Renal cortical epithelial cell (primary cell): ENCODE data around the gene TMEM72. TPM values are rescaled to one million over a fixed set of nuclear protein-coding genes. Genes with fewer than 3 reads are reported as not detected.
A peak's percentile ranks its signal among the peaks of the same experiment; 100 is the strongest.
"Not testable (repeated sequence)": the region's sequence is repeated elsewhere in the genome, so short reads cannot be mapped to it uniquely, and the experiment has no call there.

Source experiments
- DNase-seq: peaks from one replicate; pipeline ENCODE4 v3.0.0-alpha.2; 2011; ENCODE audit warnings: low read depth
- total RNA-seq: library from RNA; depleted of rRNA; stranded (reverse); fragments of >200 nt; gene quantifications from 2 replicates; pipeline ENCODE4 v1.2.3, GENCODE V29; 2014

The TMEM72 gene
- 0.15 TPM in 1 of 2 replicates, not detected in the other for total RNA-seq

DNA sequence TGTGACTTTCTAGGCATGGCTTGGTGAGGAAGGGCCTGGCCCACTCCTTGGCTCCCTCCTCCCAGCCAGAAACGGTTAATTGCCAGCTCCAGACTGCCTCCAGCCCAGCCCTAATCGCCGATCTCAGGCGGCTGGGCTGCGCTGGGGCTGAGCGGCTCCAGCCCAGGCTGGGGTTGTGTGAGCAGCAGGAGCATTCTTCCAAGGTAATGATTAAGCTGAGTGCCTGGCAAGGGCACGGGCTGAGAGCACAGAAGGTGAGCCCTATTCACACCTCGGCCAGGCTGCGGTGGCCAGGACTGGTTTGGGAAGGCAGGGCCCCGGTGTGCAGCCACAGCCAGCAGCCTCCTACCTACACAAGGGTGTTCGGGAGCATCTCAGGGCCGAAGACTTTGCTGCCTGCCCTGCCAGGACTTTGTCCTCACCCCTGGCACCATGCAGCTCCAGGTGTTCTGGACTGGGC lies at the start of gene TMEM72:
Gene TMEM72, plus strand, starts transcription at position 257 of the 460 bp plus-strand sequence. Its CDS starts 176 bp downstream, at position 433.
- DNase-seq = peak; percentile 91

DNA sequence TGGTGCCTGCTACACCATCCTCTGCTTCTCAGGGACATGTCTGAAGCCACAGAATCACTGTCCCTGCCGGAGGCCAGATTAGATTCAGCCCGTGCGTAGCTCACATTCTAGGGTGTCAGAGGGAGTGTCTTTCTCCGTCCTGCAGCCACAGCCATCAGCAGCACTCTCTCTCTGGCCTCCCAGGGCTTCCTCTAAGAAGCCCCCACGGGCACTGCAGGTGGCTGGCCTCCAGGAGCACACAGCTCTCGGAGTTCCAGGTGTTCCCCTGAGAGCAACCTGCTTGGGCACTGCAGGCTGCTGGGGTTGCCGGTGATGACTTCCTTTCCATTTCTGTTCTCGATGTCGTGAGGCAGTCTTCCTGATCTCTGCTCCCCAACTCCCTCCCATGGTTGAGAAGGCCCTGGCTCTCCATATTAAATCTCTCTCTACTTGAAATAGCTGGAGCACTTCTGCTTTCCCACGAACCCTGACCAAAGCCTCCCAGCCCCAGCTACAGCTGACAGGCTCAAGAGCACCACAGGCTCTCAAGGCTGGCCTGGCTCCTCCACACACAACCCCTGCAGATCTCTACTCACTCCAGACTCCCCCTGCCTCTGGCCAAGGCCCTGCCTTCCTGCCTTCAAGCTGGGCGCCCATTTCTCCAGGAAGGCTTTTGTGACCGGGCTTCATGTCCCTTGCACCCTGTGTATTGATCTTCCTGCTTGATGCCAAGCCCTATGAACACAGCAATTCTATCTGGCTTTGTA lies 49.0 kb upstream of the TMEM72 start:
- no peak for DNase-seq

DNA sequence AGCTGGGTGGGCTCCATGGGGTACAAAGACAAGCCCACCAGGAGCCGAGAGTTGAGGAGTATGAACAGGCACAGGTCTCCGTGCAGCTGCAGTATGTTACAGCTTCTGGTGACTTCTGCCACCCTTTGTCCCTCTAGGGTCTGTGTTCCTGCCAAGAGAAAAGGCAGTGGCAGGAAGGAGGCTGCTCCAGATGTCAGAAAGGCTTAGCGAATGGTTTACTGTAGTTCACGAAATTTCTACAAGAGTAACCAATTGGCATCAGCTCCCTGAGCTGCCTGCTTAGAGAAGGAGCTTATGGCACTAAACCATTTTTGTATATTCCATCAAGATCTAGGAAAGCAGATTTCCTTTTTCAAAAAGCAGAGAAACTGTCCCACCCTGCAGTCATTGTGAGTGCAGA lies 48.2 kb upstream of the TMEM72 start:
- no peak for DNase-seq

DNA sequence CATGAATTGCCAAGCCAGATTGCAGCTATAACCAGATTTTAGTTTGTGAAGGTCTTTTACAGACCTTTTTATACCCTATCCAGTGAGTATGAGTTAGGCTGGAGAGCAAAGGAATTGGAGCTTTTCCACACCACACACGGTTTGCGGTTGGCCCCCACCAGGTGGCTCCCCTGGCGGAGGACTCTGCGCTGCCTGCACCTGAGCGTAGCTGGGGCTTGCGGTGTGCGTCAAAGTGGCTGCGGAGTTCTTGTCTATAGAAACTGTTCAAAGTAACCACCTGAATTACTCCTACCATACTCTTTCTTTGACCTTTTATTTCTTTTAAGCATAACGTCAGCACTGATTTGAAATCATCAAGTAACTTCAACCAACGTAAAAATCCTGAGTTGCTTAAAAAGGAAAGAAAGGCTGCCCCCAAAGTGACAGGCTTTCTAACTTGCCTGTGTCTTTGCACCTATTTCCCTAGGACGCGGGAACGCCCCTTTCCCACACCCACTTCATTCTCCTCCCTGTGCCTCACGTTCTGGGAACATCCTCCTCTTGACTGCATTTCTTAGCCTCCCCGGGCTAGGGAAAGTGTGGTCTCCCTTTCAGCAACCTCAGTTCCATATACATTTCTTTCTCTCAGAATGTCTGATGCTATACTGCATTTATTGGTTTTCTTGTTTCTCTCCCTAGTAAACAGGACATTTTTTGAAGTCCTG lies 47.6 kb upstream of the TMEM72 start:
- DNase-seq = no peak

DNA sequence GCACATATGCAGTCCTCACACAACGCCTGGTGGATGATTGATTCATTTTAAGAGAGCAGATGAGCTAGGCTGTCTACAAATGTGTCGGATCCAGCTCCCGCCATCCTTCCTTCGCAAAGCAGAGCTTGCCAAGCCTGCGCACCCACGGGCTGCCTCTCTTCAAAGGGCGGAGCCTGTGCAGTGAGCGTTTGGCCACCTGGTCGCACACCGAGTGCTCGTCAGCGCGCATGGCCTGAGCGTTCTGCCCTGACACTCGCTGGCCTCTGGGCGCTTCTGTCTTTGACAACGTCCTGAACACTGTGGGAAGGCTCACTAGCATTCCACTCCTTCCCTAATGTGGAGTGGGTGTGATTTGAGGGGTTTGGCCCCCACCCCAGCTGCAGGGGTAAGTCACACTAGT lies 47.1 kb upstream of the TMEM72 start:
- DNase-seq = no peak

DNA sequence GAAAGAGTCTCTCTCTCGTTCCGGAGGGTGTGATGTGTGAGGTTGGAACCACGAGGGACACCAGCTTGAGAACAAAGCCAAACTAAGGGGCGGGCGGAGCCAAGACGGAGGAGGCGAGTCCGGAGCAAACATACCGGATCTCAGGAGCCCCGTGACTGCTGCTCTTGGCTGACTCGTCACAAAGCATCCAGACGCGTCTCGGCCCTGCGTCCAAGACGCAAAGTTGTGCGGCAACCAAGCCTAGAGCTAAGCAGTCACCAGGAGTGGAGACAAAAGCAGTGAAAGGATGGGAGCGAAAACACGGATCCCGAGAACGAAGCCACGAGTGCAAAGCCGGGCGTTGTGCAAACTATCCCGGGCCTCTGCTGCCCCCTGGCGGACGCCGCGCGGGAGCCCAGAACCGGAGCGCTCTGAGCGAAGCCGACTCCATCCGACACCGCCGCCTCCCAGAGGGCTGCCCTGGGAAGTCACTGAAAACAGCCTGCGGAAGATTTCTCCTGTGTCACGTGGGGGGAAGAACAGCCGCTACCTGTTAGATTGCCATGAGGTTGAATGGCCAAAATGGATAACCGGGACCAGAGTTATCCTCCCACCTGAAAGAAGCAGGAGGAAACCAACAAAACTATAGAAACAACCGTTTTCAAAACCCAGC lies 46.4 kb upstream of the TMEM72 start:
- peak; percentile 44 for DNase-seq

DNA sequence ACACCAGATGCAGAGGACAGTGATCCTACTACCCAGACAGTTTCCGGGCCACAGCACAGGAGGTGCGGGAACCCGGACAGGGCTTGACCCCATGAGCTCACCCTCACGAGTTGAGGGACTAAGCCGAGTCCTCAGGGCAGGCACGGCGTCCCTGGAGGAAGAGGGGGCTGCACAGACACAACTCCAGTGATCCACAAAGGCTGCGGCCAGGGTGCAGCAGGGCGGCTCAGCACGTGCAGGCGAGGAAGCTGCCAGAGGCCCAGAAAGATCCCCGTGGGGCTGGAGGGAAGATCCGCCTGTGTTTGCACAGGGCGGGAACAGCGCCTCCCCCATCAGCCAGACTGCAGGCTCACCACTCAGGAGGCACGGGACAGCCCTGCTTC lies 45.9 kb upstream of the TMEM72 start:
- no peak for DNase-seq

DNA sequence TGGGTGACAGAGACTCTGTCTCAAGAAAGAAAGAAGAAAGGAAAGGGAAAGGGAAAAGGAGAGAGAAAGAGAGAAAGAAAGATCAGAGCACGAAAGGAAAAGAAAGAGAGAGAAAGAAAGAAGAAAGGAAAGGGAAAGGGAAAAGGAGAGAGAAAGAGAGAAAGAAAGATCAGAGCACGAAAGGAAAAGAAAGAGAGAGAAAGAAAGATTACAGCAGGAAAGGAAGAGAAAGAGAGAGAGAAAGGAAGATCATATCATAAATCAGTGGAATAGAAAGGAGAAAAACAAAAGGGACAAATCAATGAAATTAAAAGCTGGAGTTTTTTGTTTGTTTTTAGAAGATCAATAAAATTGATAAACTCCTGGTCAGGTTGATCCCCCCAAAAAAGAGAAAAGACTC lies 44.8 kb upstream of the TMEM72 start:
- DNase-seq = not testable (repeated sequence)

DNA sequence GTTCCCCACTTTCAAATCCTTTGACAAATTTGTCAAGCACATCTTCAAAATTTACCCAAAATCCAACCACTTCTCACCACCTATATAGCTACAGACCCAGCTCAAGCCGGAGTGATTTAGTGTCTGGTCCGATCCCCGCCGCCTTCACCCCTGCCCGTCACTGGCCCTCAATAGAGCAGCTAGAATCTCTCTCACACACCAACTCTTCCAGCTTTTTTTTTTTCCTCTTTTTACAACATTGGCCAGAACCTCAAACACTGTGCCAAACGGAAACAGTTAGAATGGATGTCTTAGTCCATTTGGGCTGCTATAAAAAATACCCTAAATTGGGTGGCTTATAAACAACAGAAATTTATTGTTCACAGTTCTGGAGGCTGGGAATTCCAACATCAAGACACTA lies 41.1 kb upstream of the TMEM72 start:
- no peak for DNase-seq

DNA sequence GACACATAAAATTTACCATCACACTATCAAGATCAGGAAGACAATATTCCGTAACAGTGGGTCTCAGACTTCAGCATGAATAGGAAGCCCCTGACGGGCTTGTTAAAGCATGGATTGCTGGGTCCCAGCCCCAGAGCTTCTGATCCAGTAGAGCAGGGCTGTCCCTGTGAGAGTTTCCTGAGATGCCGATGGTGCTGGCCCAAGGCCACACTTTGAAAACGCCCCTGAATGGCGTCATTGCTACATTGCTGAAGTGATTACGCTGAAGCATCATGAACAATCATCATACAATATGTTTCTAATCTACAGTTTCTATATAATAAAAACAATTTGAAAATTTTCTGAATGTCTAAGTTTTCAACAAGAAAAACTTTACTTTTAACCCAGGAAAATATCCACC lies 38.0 kb upstream of the TMEM72 start:
- DNase-seq = no peak

DNA sequence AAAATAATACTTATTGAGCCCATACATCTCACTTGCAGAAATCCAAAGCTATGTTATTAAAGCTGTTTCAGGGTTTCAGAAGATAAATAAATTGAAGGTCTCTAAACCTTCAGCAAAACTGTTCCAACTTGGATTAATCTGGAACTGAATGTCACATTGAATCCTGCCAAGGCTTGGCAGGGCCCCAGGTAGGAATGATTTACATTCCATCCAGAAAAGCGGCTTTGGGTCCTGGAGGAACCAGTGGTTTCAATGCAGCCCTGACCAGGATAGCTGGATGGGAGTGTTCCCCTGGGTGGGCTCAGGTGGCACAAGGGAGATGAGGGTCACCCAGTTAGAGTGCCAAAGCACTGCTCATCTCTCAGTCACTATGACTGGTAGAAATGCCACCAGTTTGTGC lies 37.0 kb upstream of the TMEM72 start:
- DNase-seq = no peak

DNA sequence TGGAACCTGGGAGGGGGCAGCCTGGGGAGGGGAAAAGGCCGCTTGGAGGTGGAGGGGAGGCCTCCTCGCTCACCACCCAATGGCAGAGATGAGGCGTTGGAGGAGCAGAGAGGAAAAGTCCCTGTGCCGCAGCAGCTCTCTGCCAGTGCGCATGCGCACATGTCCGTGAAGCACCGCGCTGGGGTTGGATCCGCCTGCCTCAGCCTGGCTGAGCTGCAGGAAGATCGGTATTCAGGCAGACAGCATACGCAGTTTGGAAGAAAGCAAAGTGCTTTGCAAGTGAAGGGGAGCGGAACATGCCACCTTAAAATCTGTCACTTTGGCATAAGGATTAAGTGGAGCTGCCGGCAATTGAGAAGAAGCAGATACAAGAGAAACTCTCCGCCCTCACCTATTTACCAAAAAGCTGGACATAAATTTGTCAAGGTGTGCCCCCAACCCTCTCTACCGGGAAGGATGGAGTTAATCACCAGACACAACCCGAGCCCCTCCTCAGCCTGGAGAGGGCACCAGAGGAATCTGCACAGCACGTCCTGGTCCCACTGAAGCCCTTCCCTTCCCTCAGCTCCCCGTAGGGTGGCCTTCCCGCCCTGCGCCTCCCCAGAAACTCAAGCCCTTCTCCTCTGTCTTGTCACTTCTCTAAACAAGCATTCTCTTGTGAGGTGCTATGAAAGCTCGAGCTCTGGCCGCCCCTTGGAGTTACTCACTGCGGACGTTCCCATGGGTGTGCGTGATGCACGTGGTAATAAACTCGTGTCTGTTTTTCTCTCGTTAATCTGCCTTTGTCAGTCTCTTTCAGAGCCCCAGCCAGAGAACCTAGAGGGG lies 32.2 kb upstream of the TMEM72 start:
- DNase-seq = peak; percentile 72

DNA sequence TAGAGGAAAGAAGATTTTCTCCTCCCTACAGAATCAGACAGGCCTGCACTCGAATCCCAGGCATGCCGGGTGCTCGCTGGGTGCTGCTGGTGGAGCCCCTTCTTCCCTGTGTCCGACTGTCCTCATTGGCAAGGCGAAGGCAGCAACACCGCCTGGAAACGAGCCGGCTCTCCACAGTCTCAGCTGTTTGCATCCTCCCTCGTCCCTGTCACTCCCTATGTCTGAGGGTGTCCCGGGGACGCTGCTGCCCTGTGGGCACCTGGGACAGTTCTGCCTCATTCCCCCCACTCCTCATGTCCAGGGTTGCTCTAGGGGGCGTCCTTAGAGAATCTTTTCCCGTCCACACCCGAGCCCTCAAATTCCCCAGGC lies 31.6 kb upstream of the TMEM72 start:
- no peak for DNase-seq

DNA sequence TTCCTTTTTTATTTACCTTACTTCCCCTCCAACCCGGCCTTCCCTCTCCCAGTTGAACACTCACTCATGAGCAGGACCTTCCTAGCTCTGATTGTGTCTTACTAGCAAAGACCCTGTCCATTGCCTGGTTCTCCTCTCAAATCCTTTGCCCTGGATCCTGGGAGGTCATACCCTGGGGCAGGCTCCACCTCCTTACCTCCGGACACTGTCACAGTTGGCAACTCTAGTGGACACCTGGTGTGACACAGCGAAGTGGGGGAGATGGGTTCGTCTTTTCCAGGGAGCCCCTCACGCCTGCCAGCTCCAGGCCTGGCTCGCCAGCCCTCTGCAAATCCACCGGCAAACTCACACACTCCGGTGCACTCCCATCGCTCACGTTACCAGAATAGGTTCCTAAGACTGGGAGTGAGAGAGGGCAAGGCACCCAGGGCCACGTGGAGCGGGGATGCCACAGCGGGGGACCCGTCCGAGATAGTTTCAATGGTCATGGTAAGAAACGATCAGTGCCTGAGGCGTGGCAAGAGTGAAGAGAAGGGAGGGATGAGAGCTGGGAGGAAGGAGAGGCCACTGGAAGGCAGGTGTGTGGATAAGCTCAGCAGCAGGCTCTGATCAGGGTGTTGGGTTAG lies 30.9 kb upstream of the TMEM72 start:
- no peak for DNase-seq

DNA sequence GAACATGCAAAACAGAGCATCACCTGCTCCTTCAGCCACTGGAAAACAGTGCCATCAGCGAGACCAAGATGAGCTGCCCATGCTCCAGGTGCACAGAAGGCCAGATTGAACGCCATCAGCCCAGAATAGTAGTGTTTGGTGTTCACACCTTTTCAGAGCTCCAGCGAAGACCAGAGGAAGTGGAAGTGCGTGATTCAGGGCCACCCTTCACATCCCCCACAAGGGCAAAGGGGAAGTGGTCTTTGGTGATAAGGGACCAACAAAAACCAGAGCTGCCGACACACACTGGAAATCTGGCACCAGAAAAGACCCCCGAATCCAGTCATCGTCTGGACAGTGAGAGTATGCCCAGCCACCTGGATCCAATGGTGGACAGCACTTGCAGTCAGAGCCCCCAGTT lies 29.5 kb upstream of the TMEM72 start:
- DNase-seq = no peak

DNA sequence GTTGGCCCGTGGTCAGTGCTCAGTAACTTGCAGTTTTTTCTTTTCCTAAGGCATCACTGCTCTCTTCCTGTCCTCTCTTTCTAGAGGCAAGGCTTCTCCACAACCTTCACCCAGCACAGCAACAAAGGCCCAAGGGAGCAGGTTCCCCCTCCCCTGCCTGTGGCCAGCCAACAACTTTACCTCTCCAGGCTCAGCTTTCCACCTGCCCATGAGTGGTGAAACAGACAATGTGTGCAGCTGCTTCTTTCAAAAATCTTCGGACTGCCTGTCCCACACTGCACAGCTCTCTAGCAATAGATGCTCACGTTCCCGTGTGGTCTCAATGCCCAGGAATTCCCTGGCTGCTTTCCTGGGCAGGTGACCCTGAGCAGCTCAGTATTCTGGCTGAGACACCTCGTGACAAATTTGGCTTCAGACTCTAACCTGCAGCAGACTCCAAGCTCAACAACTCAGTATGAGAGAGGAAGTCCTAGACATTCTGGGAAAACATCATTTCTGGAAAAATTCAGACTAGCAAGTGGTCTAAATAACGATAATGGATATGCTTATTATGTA lies 28.9 kb upstream of the TMEM72 start:
- DNase-seq = no peak

DNA sequence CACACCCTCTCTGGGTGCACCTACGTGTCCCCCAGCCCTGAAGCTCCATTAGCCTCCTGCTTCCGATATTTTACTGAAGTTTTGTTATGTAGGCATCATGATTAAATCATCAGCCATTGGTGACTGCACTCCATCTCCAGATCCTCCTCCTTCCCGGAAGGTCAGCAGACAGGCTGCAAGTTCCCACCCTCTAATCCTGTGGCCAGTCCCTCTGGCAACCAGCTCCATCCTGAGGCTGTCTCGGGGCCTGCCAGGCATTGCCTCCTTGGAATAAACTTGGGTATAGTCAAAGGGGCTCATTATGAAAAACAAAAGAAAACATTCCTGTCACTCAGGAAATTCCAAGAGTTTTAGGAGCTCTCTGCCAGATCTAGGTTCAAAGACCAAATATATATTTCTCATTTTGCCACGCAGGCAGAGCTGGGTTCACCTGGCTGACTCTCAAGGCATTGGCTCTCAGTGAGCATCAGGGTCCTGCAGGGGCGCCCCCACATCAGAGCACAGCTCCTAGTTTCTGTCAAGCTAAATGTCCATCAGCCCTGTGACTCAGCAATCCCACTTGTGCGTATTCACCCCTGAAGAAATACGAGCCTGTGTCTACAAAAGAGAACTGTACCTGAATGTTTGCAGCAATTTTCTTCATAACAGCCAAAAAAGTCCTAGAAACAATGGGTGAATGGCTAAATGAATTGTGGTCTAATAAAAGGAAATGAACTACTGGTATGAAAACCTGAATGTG lies 27.4 kb upstream of the TMEM72 start:
- DNase-seq = no peak

DNA sequence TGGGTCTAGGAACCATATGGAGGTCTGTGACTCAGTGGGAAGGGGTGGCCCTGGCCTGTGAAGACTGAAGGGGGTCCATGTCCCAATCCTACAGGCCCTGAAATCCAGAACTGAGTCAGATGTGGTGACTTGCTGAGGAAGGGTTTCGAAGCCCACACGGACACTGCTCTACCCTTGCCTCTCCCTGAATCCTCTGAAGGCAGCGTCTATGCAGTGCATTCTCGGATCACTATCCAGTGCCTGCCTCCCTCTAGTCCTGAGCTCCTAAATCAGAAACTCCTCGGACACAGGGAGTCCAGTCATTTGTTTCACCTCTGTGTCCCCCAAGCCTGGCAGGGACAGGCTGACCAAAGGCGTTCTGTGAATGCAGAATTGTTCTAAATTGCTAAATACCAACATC lies 25.4 kb upstream of the TMEM72 start:
- DNase-seq = no peak

DNA sequence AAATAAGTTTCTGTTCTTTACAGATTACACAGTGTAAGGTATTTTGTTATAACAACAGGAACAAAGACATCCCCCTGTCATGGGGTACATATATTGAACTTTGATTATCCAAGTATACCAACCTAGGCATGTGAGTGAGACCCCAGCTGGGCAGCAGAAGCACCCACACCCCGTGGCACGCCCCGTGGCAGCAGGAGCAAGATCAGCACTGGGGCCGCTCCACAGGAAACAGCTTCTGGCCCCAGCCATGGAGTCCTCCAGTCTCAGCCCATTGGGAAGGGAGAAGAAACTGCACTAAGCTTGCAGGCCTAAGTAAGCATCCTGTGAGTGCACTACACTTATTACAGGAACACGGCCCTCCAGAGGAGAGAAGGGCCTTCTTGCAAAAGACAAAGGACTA lies 24.2 kb upstream of the TMEM72 start:
- DNase-seq = no peak

DNA sequence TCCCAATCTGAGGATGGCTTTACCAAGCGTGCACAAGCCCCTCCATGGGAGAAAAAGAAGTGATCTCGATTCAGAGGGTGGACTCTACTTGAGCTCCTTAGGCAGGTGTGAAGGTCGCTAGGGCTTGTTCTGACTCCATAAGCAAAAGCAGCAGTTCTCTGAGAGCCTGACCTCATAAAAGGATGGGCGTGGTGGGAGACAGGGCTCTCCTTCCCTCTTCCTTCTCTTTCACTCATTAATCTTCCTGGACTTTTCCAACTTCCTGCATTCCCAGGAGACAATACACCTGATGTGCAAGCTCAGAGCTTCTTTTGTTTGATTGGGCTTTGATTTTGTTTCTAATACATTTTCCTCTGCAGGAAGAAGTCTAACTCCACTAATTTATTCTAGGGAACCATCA lies 22.3 kb upstream of the TMEM72 start:
- DNase-seq = no peak

DNA sequence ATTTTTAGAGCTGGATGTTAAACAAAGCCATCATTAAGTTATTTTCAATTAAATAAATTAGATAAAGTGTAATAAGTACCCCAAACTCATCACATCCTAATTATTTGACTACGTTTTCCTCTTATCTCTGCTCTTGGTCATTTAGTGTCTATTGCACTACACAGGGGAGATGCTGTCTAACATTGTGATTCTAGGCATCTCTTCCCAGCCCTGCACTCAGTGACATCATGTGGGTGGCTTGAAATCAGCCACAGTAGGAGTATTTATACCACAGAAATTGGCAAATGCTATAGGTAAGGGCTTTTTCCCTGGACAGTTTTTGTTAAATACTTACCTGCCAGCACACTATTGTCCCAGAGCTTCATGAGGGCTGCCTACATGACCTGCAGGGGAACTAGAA lies 21.3 kb upstream of the TMEM72 start:
- no peak for DNase-seq
